Glutamatergic neuron (in vitro differentiated cells): ENCODE data around the gene CFAP65. TPM values are rescaled to one million over a fixed set of nuclear protein-coding genes. Genes with fewer than 3 reads are reported as not detected.

Experiments
- DNase-seq: peaks from one replicate; pipeline ENCODE4 v3.0.0; 2022
- H3K27ac Mint-ChIP-seq: one replicate; pipeline ENCODE4 v1.8.0; 2020; ENCODE audit warnings: mild to moderate bottlenecking, mixed read lengths, inconsistent platforms; ENCODE audit not compliant: unreplicated experiment
- H3K27me3 Mint-ChIP-seq: one replicate; pipeline ENCODE4 v1.8.0; 2020; ENCODE audit warnings: mild to moderate bottlenecking, moderate library complexity, mixed read lengths, inconsistent platforms; ENCODE audit not compliant: unreplicated experiment
- H3K36me3 Mint-ChIP-seq: one replicate; pipeline ENCODE4 v1.8.0; 2020; ENCODE audit warnings: mild to moderate bottlenecking, mixed read lengths, inconsistent platforms; ENCODE audit not compliant: unreplicated experiment
- H3K4me1 Mint-ChIP-seq: one replicate; pipeline ENCODE4 v1.8.0; 2020; ENCODE audit warnings: mild to moderate bottlenecking, low read depth, mixed read lengths, inconsistent platforms; ENCODE audit not compliant: unreplicated experiment
- H3K4me3 Mint-ChIP-seq: one replicate; pipeline ENCODE4 v1.8.0; 2020; ENCODE audit warnings: mild to moderate bottlenecking, mixed read lengths, inconsistent platforms; ENCODE audit not compliant: unreplicated experiment
- H3K9me3 Mint-ChIP-seq: one replicate; pipeline ENCODE4 v1.8.0; 2020; ENCODE audit warnings: mild to moderate bottlenecking, moderate library complexity, mixed read lengths, inconsistent platforms; ENCODE audit not compliant: unreplicated experiment
- total RNA-seq: library from RNA; stranded (reverse); fragmentation: NEBNext Ultra II Directional; extraction: Animal tissue kit (Norgen Biotek cat#: 25700); gene quantifications from one replicate; pipeline ENCODE4 v1.2.1, GENCODE V29; 2021; ENCODE audit not compliant: unreplicated experiment
- TF ChIP-seq, protein P1 (sequence below): fragments of 200-600 bp; sonication (generic); IDR thresholded peaks from one replicate; pipeline ENCODE4 v1.5.0; 2021; ENCODE audit not compliant: partially characterized antibody, unreplicated experiment

CFAP65 gene
- total RNA-seq, 1 donor from 2014 or later, result 1.1 TPM

DNA sequence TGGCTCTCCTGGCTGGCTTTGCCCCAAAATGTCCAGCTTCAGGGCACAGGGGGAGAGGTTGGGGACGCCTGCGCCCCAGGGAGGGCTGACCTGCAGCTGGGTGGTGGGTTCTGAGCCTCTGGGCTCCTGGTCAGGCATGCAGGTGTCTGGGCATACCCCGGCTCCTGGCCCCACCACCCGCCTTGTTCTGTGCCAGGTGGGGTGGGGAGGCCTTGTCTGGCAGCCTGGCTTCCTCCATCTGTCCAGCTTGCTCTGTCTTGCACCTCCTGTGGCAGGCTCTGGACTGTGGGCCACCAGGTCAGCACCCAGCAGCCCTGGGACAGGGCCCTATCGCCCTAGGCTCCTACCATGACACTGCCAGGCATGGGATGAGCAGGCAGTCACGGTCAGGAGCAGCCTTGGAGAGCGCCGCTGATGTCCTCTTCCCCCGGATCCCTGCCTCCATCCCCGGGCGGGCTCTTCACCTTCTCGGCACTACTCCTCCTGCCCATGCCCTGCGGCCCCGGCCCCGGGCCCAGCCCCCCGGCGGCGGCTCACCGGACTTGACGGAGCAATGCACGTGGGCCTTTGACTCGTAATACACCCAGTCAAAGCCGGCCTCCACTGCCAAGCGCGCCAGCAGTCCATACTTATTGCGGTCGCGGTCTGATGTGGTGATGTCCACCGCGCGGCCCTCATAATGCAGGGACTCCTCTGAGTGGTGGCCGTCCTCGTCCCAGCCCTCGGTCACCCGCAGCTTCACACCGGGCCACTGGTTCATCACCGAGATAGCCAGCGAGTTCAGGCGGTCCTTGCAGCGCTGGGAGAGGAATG, 15.8 kb upstream of the CFAP65 start:
- DNase-seq, result peak; percentile 40
- TF ChIP-seq, protein P1, sequence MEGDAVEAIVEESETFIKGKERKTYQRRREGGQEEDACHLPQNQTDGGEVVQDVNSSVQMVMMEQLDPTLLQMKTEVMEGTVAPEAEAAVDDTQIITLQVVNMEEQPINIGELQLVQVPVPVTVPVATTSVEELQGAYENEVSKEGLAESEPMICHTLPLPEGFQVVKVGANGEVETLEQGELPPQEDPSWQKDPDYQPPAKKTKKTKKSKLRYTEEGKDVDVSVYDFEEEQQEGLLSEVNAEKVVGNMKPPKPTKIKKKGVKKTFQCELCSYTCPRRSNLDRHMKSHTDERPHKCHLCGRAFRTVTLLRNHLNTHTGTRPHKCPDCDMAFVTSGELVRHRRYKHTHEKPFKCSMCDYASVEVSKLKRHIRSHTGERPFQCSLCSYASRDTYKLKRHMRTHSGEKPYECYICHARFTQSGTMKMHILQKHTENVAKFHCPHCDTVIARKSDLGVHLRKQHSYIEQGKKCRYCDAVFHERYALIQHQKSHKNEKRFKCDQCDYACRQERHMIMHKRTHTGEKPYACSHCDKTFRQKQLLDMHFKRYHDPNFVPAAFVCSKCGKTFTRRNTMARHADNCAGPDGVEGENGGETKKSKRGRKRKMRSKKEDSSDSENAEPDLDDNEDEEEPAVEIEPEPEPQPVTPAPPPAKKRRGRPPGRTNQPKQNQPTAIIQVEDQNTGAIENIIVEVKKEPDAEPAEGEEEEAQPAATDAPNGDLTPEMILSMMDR, result no peak
- Mint-ChIP-seq H3K36me3 (no peaks in the 10 kb centered on the region), H3K27me3 (peaks cover 20% of the 10 kb centered on the region), H3K27ac (no peak overlapping the region), H3K4me1 (no peaks in the 10 kb centered on the region), H3K9me3 (peaks cover 1% of the 10 kb centered on the region), H3K4me3 (no peak overlapping the region)

DNA sequence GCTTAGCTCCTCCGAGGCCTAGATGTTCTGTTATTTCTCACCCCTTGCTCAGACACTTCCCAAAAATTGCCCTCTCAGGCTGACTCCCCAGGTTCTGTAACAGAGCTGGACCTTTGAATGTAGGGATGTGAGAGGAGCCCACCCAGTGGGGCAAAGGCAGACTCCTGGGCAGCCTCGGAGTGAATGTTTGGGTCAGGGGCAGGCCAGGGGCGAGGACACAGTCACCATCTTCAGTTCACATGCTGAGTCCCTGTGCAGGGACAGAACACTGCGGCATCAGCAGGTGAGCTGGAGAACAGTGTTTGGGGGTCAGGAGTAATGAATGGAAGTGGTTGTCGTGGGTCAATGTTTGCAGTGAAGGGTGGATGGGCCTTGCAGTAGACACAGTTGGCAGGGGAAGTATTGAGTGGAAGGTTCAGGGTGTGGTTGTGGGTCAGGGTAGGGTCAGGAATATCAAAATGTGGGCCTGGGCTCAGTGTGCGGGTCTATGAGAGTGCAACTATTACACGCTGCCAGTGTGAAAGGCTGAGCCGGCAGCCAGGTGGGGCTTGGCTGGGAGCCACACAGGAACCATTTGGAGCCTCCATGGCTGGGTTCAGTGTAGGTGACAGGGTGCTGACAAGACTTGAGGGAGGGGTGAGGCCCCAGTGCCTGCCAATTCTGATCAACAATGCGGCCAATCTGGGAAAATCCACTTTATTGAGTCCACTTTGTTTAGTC, 15.0 kb upstream of the CFAP65 start:
- Mint-ChIP-seq H3K27me3 (peaks cover 14% of the 10 kb centered on the region), H3K27ac (no peak overlapping the region), H3K4me1 (no peaks in the 10 kb centered on the region), H3K36me3 (no peaks in the 10 kb centered on the region), H3K4me3 (no peak overlapping the region), H3K9me3 (peaks cover 1% of the 10 kb centered on the region)
- TF ChIP-seq, protein P1, result no peak
- no peak for DNase-seq

GRCh38 chr2:219054956-219055903, 13.9 kb upstream of the CFAP65 start:
- H3K36me3 Mint-ChIP-seq, result no peaks in the 10 kb centered on the region
- TF ChIP-seq, protein P1, result no peak
- peaks cover 17% of the 10 kb centered on the region for H3K27me3 Mint-ChIP-seq
- H3K4me1 Mint-ChIP-seq, result no peaks in the 10 kb centered on the region
- no peak overlapping the region for H3K4me3 Mint-ChIP-seq
- H3K9me3 Mint-ChIP-seq, result peaks cover 1% of the 10 kb centered on the region
- no peak overlapping the region for H3K27ac Mint-ChIP-seq
- DNase-seq, result no peak

DNA sequence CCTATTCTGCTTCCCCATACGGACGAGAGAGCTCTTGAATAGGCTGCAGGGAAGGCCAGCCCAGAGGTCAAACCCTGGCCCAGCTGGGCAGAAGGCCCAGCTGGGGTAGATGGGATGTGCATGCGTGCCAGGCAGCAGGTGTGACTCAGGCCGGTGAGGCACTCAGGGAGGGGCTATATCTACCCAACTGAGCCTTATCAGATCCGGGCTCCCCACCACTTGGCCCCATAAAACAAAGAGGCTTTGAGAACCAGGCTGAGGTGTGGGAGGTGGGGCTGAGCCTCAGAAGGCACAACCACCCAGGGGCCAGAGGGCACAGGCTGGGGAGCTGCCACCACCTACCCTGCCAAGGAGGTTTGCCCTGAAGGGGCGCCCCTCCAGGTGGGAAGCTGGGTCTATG, 8.0 kb upstream of the CFAP65 start:
- no peak for DNase-seq
- H3K9me3 Mint-ChIP-seq, result peaks cover 3% of the 10 kb centered on the region
- H3K36me3 Mint-ChIP-seq, result no peaks in the 10 kb centered on the region
- H3K27ac Mint-ChIP-seq, result no peak overlapping the region
- no peaks in the 10 kb centered on the region for H3K4me1 Mint-ChIP-seq
- TF ChIP-seq, protein P1, result no peak
- peaks cover 11% of the 10 kb centered on the region for H3K27me3 Mint-ChIP-seq
- H3K4me3 Mint-ChIP-seq, result no peak overlapping the region
